Astrocyte of the cerebellum (primary cell): Measurements from ENCODE around the gene HTN1.
"Not testable (repeated sequence)": the region's sequence is repeated elsewhere in the genome, so short reads cannot be mapped to it uniquely, and the experiment has no call there.

ENCODE experiments used
- DNase-seq: peaks from one replicate; pipeline ENCODE4 v3.0.0-alpha.2; 2011; ENCODE audit warnings: low read depth
- H3K4me3 ChIP-seq: 2 replicates; pipeline ENCODE4 v1.5.1; 2011; ENCODE audit warnings: mild to moderate bottlenecking, low read depth, low read length, moderate library complexity
- CTCF ChIP-seq: IDR thresholded peaks from 2 replicates; pipeline ENCODE4 v1.5.1; 2012; ENCODE audit warnings: low read length, low read depth, moderate library complexity, mild to moderate bottlenecking; ENCODE audit errors: missing control alignments
- in situ Hi-C: cut with HindIII; loops from 2 replicates; pipeline ENCODE4 v1.10.0; 2017; ENCODE audit warnings: low sequenced_read_pairs

The HTN1 gene

DNA sequence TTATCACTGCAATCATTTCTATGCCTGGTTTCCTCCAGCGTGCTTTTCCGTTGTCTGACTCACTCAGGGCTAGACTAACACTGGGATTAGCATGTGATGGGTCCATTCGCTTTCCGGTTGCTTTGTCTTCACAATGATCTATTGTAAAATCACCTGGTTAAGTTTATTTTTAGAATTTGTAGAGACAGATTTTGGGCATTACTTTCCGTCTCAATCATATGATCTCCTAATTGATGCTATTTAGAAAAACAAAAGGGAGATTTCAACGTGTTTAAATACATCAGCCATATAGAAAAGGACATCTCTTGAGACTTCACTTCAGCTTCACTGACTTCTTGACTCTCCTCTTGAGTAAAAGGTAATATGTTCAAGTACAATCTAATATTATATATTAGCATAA, at the start of gene HTN1:
Gene HTN1 (plus strand): TSS at position 301 of the 400 bp plus-strand sequence. CDS start 2,639 bp downstream, outside the sequence.
- H3K4me3 ChIP-seq, DNase-seq, in situ Hi-C loops: not testable (repeated sequence)

DNA sequence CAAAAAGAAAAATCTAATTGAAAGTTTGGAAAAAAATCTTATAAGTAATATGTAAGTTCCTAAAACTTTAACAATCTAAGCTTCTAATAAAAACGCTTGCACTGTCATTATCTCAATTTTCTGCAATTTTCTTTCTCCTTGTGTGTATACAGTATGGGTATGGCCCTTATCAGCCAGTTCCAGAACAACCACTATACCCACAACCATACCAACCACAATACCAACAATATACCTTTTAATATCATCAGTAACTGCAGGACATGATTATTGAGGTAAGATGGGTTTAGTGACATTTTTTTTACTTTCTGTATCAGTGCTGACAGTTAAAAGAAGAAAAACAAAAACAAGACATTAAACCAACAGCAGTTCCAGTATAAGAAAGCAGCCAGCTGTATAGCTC, 49.5 kb upstream of the HTN1 start:
- H3K4me3 ChIP-seq = no peak overlapping the region
- DNase-seq = no peak
- in situ Hi-C loops = no loop called here
- TF ChIP-seq CTCF = no peak

DNA sequence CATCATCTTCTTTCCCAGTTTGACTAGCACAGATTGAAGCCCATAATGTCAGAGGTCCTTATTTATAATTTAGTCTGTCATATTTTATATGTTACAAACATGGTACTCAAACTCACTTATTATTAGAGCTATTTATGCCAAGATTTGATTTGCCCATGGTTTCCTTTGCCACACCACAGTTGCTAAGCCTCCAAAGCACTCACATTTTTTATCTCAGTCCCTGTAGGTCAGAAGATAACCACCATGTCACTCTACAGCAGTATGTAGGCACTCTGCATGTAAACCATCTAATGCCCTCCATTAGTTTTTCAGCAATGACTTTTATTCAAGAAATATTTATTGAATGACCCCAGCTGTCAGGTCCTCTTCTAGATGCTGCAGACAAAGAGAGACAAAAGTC, 47.7 kb upstream of the HTN1 start:
- H3K4me3 ChIP-seq = no peak overlapping the region
- no peak for DNase-seq
- in situ Hi-C loops = no loop called here
- no peak for TF ChIP-seq CTCF

DNA sequence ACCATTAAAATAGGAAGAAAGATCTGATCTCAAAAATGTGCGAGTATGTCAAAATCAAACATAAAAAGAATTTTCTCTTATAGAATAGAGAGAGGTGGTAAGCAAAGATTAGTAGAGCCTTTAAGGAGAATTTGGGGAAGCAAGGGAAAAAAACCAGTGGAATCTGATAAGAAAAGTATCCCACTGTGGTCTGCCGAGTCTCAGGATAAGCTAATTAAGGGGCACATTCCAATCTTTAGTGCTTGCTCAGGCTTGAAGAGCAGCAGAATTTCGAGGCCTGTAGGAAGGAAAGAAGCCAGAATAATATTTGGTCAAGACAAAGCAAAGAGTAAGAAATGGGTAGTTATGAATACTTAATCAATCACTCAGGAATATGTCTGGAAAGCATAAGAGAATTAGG, 41.5 kb upstream of the HTN1 start:
- in situ Hi-C loops = no loop called here
- no peak for TF ChIP-seq CTCF
- no peak overlapping the region for H3K4me3 ChIP-seq
- no peak for DNase-seq

DNA sequence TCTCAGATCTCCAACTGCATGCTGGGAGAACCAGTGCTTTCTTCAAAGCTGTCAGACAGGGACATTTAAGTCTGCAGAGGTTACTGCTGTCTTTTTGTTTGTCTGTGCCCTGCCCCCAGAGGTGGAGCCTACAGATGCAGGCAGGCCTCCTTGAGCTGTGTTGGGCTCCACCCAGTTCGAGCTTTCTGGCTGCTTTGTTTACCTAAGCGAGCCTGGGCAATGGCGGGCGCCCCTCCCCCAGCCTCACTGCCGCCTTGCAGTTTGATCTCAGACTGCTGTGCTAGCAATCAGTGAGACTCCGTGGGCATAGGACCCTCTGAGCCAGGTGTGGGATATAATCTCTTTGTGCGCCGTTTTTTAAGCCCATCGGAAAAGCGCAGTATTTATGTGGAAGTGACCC, 31.2 kb upstream of the HTN1 start:
- DNase-seq, in situ Hi-C loops, H3K4me3 ChIP-seq: not testable (repeated sequence)

- in situ Hi-C loops = no loop called here
- TF ChIP-seq CTCF = no peak
- no peak for DNase-seq
- H3K4me3 ChIP-seq = no peak overlapping the region
These were observed 27.0 kb upstream of the HTN1 start for GRCh38 chr4:70023218-70023617.

DNA sequence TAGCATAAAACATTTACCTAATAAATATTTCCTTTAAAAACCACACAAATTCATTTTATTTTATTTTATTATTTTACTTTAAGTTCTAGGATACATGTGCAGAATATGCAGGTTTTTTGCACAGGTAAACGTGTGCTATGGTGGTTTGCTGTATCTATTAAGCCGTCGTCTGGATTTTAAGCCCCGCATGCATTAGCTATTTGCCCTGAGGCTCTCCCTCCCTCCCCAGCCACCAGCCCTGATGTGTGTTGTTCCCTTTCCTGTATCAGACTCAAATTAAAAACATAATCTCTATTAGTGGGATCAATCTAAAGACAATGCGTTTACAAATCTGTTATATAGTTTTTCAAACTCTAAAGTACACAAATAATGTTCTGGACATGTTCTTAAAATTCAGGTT, 23.2 kb upstream of the HTN1 start:
- DNase-seq = no peak
- in situ Hi-C loops = no loop called here
- no peak for TF ChIP-seq CTCF
- H3K4me3 ChIP-seq = no peak overlapping the region

DNA sequence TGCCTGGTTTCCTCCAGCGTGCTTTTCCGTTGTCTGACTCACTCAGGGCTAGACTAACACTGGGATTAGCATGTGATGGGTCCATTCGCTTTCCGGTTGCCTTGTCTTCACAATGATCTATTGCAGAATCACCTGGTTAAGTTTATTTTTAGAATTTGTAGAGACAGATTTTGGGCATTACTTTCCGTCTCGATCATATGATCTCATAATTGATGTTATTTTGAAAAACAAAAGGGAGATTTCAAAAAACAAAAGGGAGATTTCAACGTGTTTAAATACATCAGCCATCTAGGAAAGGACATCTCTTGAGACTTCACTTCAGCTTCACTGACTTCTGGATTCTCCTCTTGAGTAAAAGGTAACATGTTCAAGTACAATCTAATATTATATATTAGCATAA, 22.1 kb upstream of the HTN1 start, which contains the start of gene HTN3:
Gene HTN3 (plus strand): TSS at position 301 of the 400 bp plus-strand sequence. CDS start 2,282 bp downstream, outside the sequence.
- H3K4me3 ChIP-seq, DNase-seq, in situ Hi-C loops: not testable (repeated sequence)

DNA sequence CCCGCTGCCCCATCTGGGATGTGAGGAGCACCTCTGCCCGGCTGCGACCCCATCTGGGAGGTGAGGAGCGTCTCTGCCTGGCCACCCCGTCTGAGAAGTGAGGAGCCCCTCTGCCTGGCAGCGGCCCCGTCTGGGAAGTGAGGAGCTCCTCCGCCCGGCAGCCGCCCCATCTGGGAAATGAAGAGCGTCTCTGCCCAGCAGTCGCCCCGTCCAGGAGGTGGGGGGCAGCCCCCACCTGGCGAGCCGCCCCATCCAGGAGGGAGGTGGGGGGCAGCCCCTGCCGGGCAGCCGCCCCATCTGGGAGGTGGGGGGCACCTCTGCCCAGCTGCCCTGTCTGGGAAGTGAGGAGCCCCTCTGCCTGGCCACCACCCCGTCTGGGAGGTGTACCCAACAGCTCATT, 12.7 kb upstream of the HTN1 start:
- H3K4me3 ChIP-seq, DNase-seq, in situ Hi-C loops: not testable (repeated sequence)

DNA sequence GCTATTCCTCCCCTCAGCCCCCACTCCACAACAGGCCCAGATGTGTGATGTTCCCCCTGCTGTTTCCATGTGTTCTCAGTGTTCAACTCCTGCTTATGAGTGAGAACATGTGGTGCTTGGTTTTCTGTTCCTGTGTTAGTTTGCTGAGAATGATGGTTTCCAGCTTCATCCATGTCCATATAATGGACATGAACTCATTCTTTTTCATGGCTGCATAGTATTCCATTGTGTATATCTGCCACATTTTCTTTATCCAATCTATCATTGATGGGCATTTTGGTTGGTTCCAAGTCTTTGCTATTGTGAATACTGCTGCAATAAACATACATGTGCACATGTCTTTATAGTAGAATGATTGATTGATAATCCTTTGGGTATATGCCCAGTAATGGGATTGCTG, 10.3 kb upstream of the HTN1 start:
- H3K4me3 ChIP-seq, DNase-seq, in situ Hi-C loops: not testable (repeated sequence)
